ENCODE results near the gene HSDL2.
"Not testable (repeated sequence)": the region's sequence is repeated elsewhere in the genome, so short reads cannot be mapped to it uniquely, and the experiment has no call there.

The HSDL2 gene

GRCh38 chr9:112354081-112354743, 25.7 kb upstream of the HSDL2 start:
- TF ChIP-seq, protein P1, sequence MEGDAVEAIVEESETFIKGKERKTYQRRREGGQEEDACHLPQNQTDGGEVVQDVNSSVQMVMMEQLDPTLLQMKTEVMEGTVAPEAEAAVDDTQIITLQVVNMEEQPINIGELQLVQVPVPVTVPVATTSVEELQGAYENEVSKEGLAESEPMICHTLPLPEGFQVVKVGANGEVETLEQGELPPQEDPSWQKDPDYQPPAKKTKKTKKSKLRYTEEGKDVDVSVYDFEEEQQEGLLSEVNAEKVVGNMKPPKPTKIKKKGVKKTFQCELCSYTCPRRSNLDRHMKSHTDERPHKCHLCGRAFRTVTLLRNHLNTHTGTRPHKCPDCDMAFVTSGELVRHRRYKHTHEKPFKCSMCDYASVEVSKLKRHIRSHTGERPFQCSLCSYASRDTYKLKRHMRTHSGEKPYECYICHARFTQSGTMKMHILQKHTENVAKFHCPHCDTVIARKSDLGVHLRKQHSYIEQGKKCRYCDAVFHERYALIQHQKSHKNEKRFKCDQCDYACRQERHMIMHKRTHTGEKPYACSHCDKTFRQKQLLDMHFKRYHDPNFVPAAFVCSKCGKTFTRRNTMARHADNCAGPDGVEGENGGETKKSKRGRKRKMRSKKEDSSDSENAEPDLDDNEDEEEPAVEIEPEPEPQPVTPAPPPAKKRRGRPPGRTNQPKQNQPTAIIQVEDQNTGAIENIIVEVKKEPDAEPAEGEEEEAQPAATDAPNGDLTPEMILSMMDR (IDR thresholded peaks at IDR 0.05; ENCODE audit: insufficient read depth, low read length, poor library complexity, severe bottlenecking): no peak
- H3K36me3 ChIP-seq (ENCODE audit: control insufficient read depth, insufficient read depth, low read length): no peaks in the 10 kb centered on the region
- no peaks in the 10 kb centered on the region for H3K27me3 ChIP-seq (replicated peaks; ENCODE audit: control insufficient read depth, insufficient read depth, low read length)
- DNase-seq (ENCODE audit: extremely low read depth, insufficient read length): no peak
- H3K4me3 ChIP-seq (replicated peaks; ENCODE audit: low read depth, low read length): no peak overlapping the region

DNA sequence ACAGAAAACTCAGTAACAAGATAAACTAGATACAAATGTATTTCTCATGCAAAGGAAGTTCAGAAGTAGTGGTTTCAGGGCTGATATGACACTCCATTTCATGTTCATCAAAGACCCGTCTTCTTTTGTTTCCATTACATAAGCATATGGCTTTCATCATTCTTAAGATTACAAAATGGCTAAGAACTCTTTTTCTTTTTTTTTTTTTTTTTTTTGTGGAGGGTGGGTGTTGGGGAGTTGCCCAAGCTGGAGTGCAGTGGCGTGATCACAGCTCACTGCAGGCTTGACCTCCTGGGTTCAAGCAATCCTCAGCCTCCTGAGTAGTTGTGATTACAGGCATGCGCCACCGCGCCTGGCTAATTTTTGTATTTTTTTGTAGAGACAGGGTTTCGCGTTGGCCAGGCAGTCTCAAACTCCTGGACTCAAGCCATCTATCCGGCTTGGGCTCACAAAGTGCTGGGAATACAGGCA, 24.4 kb upstream of the HSDL2 start:
- peak; percentile 39 for DNase-seq (ENCODE audit: extremely low read depth, insufficient read length)
- Histone ChIP-seq H3K27me3 (replicated peaks; ENCODE audit: control insufficient read depth, insufficient read depth, low read length) (no peaks in the 10 kb centered on the region), H3K36me3 (ENCODE audit: control insufficient read depth, insufficient read depth, low read length) (no peaks in the 10 kb centered on the region), H3K4me3 (replicated peaks; ENCODE audit: low read depth, low read length) (no peak overlapping the region)
- TF ChIP-seq, protein P1 (IDR thresholded peaks at IDR 0.05; ENCODE audit: insufficient read depth, low read length, poor library complexity, severe bottlenecking): no peak

GRCh38 chr9:112360047-112360804, 19.7 kb upstream of the HSDL2 start:
- Histone ChIP-seq H3K4me3 (replicated peaks; ENCODE audit: low read depth, low read length) (no peak overlapping the region), H3K27me3 (replicated peaks; ENCODE audit: control insufficient read depth, insufficient read depth, low read length) (no peaks in the 10 kb centered on the region), H3K36me3 (ENCODE audit: control insufficient read depth, insufficient read depth, low read length) (no peaks in the 10 kb centered on the region)
- TF ChIP-seq, protein P1 (IDR thresholded peaks at IDR 0.05; ENCODE audit: insufficient read depth, low read length, poor library complexity, severe bottlenecking): no peak
- no peak for DNase-seq (ENCODE audit: extremely low read depth, insufficient read length)

GRCh38 chr9:112361601-112362000, 18.3 kb upstream of the HSDL2 start:
- no peak overlapping the region for H3K4me3 ChIP-seq (replicated peaks; ENCODE audit: low read depth, low read length)
- H3K27me3 ChIP-seq (replicated peaks; ENCODE audit: control insufficient read depth, insufficient read depth, low read length): no peaks in the 10 kb centered on the region
- DNase-seq (ENCODE audit: extremely low read depth, insufficient read length): no peak
- TF ChIP-seq, protein P1 (IDR thresholded peaks at IDR 0.05; ENCODE audit: insufficient read depth, low read length, poor library complexity, severe bottlenecking): peak; percentile 18
- no peaks in the 10 kb centered on the region for H3K36me3 ChIP-seq (ENCODE audit: control insufficient read depth, insufficient read depth, low read length)

DNA sequence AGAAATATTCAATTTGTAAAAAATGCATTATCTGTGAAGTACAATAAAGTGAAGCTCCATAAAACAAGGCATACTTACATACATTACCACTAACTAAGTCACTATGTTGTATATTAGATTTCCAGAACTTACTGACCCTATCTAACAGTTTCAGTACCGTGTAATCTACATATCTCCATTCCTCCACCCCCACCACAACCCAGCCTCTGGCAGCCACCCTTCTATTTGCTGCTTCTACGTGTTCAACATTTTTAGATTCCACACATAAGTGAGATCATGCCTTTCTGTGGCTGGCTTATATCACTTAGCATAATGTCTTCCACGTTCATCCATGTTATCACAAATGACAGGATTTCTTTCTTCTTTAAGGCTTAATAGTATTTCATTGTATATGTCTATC, 15.1 kb upstream of the HSDL2 start:
- Histone ChIP-seq H3K27me3 (replicated peaks; ENCODE audit: control insufficient read depth, insufficient read depth, low read length) (no peaks in the 10 kb centered on the region), H3K4me3 (replicated peaks; ENCODE audit: low read depth, low read length) (no peak overlapping the region), H3K36me3 (ENCODE audit: control insufficient read depth, insufficient read depth, low read length) (no peaks in the 10 kb centered on the region)
- TF ChIP-seq, protein P1 (IDR thresholded peaks at IDR 0.05; ENCODE audit: insufficient read depth, low read length, poor library complexity, severe bottlenecking): no peak
- DNase-seq (ENCODE audit: extremely low read depth, insufficient read length): no peak

GRCh38 chr9:112365257-112365656, 14.7 kb upstream of the HSDL2 start:
- not testable (repeated sequence) for DNase-seq (ENCODE audit: extremely low read depth, insufficient read length); H3K4me3 ChIP-seq (replicated peaks; ENCODE audit: low read depth, low read length); H3K36me3 ChIP-seq (ENCODE audit: control insufficient read depth, insufficient read depth, low read length); H3K27me3 ChIP-seq (replicated peaks; ENCODE audit: control insufficient read depth, insufficient read depth, low read length)
